CD4-positive, alpha-beta T cell (primary cell): ENCODE results near the gene ASTN2. TPM values are rescaled to one million over a fixed set of nuclear protein-coding genes. Genes with fewer than 3 reads are reported as not detected.

Experiments used
- ATAC-seq: fragments of 200-7000 bp; cut with Tn5 transposase; one replicate; pipeline ENCODE4 v1.10.0; 2022; ENCODE audit warnings: mild to moderate bottlenecking; ENCODE audit not compliant: poor library complexity
- CTCF ChIA-PET: fragments of 350-600 bp; sonication (Branson Sonifier 250); formaldehyde crosslinking; loops from one replicate; lab custom pipeline; 2021; ENCODE audit warnings: antibody characterized with exemption, inconsistent platforms; lab: Charles Lee
- POLR2A ChIA-PET: fragments of 350-600 bp; sonication (Branson Sonifier 250); formaldehyde crosslinking; loops from one replicate; lab custom pipeline; 2021; ENCODE audit warnings: antibody characterized with exemption, inconsistent platforms; lab: Charles Lee
- DNase-seq, 14 experiments: peaks; one replicate each; pipeline ENCODE4 v3.0.0-alpha.2; 2013 to 2020; ENCODE audit warnings: mixed read lengths in 2 of 14
- H3K27ac ChIP-seq, 2 donors: one replicate each; pipeline versions ENCODE4 v1.5.1 to v1.7.0; 2013; ENCODE audit warnings: low read length in 2 of 2, low read depth in 1 of 2, mild to moderate bottlenecking in 1 of 2
- H3K27me3 ChIP-seq, 2 experiments: 1 replicate in 1 of 2; 2 replicates in 1 of 2; pipeline versions ENCODE4 v1.6.1 to v1.7.0; 2013; ENCODE audit warnings: low read length in 2 of 2, control low read depth in 1 of 2, mild to moderate bottlenecking in 1 of 2, moderate library complexity in 1 of 2; ENCODE audit not compliant: insufficient read depth in 2 of 2, control insufficient read depth in 1 of 2
- H3K36me3 ChIP-seq: one replicate; pipeline ENCODE4 v1.6.1; 2013; ENCODE audit warnings: low read length, control low read depth; ENCODE audit not compliant: insufficient read depth
- H3K4me1 ChIP-seq: one replicate; pipeline ENCODE4 v1.6.1; 2013; ENCODE audit warnings: low read length, control low read depth; ENCODE audit not compliant: insufficient read depth
- H3K4me3 ChIP-seq: one replicate; pipeline ENCODE4 v1.5.1; 2013; ENCODE audit warnings: mild to moderate bottlenecking, low read length, moderate library complexity
- H3K9me3 ChIP-seq, 2 experiments: 1 replicate in 1 of 2; 2 replicates in 1 of 2; pipeline versions ENCODE4 v1.6.1 to v1.7.0; 2013; ENCODE audit warnings: low read length in 2 of 2, mild to moderate bottlenecking in 2 of 2, control low read depth in 1 of 2, moderate library complexity in 1 of 2; ENCODE audit not compliant: control insufficient read depth in 1 of 2, insufficient read depth in 1 of 2
- H3K27ac Mint-ChIP-seq: one replicate; pipeline ENCODE4 v1.8.0; 2020; ENCODE audit warnings: mixed read lengths
- H3K27me3 Mint-ChIP-seq: one replicate; pipeline ENCODE4 v1.8.0; 2021; ENCODE audit warnings: mixed read lengths
- H3K36me3 Mint-ChIP-seq: one replicate; pipeline ENCODE4 v1.8.0; 2021; ENCODE audit warnings: low read depth, mixed read lengths
- H3K4me1 Mint-ChIP-seq: one replicate; pipeline ENCODE4 v1.8.0; 2021; ENCODE audit warnings: low read depth, mixed read lengths
- H3K4me3 Mint-ChIP-seq: one replicate; pipeline ENCODE4 v1.8.0; 2020; ENCODE audit warnings: mild to moderate bottlenecking, mixed read lengths
- H3K9me3 Mint-ChIP-seq: one replicate; pipeline ENCODE4 v1.8.0; 2020; ENCODE audit warnings: mixed read lengths
- intact Hi-C, 2 experiments: fragments of 100-400 bp; cut with DNase I in 1 of 2; cut with micrococcal nuclease in 1 of 2; formaldehyde crosslinking; loops; one replicate each; pipeline versions ENCODE4 v1.15.1 to v1.9.0; 2023 to 2025; cut with DNase I, micrococcal nuclease
- total RNA-seq, 174 experiments: library from RNA in 2 of 174; stranded (reverse) in 2 of 174; gene quantifications; one replicate each; pipeline ENCODE4 v1.2.3 and lab custom pipeline; 2021 to 2026
- TF ChIP-seq, protein P1 (sequence below): fragments of 200-600 bp; IDR thresholded peaks from one replicate; pipeline ENCODE4 v1.8.0; 2022; ENCODE audit warnings: antibody characterized with exemption, mild to moderate bottlenecking

Gene ASTN2
- total RNA-seq, 2 experiments from 2014 or later: 2.3 to 2.4 TPM

DNA sequence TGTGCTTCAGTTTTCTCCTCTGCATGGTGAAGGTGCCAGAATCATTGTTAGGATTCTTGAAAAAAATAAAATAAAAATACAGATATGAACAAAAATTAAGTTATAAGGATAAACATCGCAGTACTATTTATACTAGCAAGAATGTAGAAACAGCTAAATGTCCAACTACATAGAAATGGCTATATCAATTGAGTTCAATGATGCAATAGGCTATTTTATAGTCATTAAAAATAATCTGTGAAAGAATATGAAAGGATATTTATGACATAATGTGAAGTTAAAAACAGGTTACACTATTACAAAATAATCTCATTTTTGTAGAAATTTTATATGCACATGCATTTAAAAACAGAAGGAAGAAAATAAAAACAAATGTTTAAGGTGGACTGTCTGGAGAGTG is 926.5 kb downstream of the ASTN2 start:
- Mint-ChIP-seq H3K27me3 (no peaks in the 10 kb centered on the region), H3K4me1 (no peaks in the 10 kb centered on the region), H3K9me3 (no peaks in the 10 kb centered on the region), H3K4me3 (no peak overlapping the region), H3K27ac (no peak overlapping the region), H3K36me3 (peaks cover 4% of the 10 kb centered on the region)
- intact Hi-C loops: no loop called here
- ATAC-seq: no peak
- TF ChIP-seq, protein P1, sequence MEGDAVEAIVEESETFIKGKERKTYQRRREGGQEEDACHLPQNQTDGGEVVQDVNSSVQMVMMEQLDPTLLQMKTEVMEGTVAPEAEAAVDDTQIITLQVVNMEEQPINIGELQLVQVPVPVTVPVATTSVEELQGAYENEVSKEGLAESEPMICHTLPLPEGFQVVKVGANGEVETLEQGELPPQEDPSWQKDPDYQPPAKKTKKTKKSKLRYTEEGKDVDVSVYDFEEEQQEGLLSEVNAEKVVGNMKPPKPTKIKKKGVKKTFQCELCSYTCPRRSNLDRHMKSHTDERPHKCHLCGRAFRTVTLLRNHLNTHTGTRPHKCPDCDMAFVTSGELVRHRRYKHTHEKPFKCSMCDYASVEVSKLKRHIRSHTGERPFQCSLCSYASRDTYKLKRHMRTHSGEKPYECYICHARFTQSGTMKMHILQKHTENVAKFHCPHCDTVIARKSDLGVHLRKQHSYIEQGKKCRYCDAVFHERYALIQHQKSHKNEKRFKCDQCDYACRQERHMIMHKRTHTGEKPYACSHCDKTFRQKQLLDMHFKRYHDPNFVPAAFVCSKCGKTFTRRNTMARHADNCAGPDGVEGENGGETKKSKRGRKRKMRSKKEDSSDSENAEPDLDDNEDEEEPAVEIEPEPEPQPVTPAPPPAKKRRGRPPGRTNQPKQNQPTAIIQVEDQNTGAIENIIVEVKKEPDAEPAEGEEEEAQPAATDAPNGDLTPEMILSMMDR: no peak
- no peak overlapping the region for H3K27ac ChIP-seq
- no peaks in the 10 kb centered on the region for H3K4me1 ChIP-seq
- ChIA-PET CTCF (no interaction called here), POLR2A (no interaction called here)
- H3K27me3 ChIP-seq: no peaks in the 10 kb centered on the region
- no peak for DNase-seq
- no peaks in the 10 kb centered on the region for H3K9me3 ChIP-seq
- H3K4me3 ChIP-seq: no peak overlapping the region
- H3K36me3 ChIP-seq: no peaks in the 10 kb centered on the region

DNA sequence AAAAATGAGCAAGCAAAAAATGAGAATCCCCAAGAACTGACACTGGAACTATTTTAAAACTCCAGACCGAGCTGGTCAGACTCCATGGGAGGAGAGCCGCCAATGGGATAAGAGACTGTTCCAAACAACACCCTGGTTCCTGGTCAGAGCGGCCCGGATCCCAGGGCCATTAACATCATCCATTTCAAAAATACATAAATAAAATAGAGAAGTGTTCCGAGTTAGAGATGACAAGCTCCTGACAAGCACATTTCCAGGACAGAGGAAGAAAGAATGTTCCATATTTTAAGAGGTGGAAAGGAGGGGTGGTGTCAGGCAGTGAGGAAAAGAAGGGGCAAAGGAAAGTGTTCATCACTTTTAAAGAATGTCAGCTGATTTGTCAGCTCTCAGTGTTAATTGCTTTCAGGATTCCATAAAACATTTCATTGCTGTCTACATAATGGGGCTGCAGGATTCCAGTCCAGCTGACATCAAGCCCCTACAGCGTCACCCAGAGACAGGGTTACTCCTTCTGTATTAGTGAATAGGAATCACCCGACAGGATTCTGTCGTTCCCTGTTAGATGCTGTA is 930.3 kb downstream of the ASTN2 start:
- Histone ChIP-seq H3K36me3 (no peaks in the 10 kb centered on the region), H3K27me3 (no peaks in the 10 kb centered on the region), H3K27ac (no peak overlapping the region), H3K4me1 (no peaks in the 10 kb centered on the region), H3K9me3 (no peaks in the 10 kb centered on the region), H3K4me3 (no peak overlapping the region)
- TF ChIP-seq, protein P1: no peak
- ATAC-seq (no peak), DNase-seq (no peak)
- intact Hi-C loops: no loop called here
- H3K4me1 Mint-ChIP-seq: no peaks in the 10 kb centered on the region
- H3K9me3 Mint-ChIP-seq: no peaks in the 10 kb centered on the region
- no peak overlapping the region for H3K27ac Mint-ChIP-seq
- H3K4me3 Mint-ChIP-seq: no peak overlapping the region
- H3K27me3 Mint-ChIP-seq: no peaks in the 10 kb centered on the region
- CTCF ChIA-PET: no interaction called here
- H3K36me3 Mint-ChIP-seq: peaks cover 5% of the 10 kb centered on the region
- POLR2A ChIA-PET: no interaction called here

DNA sequence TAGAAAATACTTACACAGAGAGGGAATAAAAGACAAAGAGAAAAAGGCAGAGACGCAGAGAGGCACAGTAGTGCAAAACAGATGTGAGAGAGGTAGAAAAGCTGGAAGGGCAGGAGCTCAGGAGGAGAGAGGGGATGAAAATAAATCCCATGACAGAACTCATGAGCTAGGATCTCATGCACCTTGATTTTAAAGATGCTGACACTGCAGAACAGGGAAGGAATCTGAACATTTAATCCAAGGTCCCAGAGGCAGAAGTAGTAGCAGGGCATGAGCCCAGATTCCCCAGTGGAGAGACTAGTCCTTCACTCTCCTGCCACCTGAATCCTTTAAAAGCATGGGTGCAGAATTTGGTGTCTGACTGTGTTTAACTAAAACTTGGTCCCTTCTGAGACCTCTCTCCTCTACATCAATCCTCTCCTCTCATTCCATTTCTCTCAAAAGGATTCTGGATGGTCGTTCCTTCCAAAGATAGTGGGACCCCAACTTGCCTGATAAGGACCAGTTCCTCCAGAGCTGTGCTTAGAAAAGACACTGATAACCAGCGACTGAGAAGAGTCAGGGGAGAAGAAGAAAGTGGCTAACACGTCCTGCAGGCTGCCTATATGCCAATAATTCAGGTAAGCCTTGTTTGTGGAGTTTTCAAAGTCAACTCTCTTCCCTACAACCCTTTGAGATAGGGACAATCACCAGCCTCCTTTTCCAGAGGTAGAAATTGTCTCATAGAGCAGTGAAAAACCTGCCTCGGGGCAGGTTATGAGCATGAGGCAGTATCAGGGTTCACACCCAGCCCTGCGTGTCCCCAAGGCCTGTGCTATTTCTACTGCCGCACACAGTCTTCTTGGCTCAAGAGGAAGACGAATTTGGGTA is 931.0 kb downstream of the ASTN2 start:
- DNase-seq (no peak), ATAC-seq (no peak)
- H3K9me3 ChIP-seq: no peaks in the 10 kb centered on the region
- CTCF ChIA-PET: no interaction called here
- POLR2A ChIA-PET: no interaction called here
- TF ChIP-seq, protein P1: no peak
- Mint-ChIP-seq H3K4me1 (no peaks in the 10 kb centered on the region), H3K36me3 (peaks cover 13% of the 10 kb centered on the region), H3K27me3 (no peaks in the 10 kb centered on the region), H3K9me3 (no peaks in the 10 kb centered on the region), H3K4me3 (no peak overlapping the region), H3K27ac (no peak overlapping the region)
- no peaks in the 10 kb centered on the region for H3K4me1 ChIP-seq
- H3K36me3 ChIP-seq: no peaks in the 10 kb centered on the region
- no peaks in the 10 kb centered on the region for H3K27me3 ChIP-seq
- H3K27ac ChIP-seq: no peak overlapping the region
- no peak overlapping the region for H3K4me3 ChIP-seq
- intact Hi-C loops: no loop called here
